ENCODE results near the gene SLC20A1. TPM values are rescaled to one million over a fixed set of nuclear protein-coding genes. Genes with fewer than 3 reads are reported as not detected.
"Not testable (repeated sequence)": the region's sequence is repeated elsewhere in the genome, so short reads cannot be mapped to it uniquely, and the experiment has no call there.

The SLC20A1 gene
- total RNA-seq, 2 donors from 2014 or later = 10.7 to 34.1 TPM

DNA sequence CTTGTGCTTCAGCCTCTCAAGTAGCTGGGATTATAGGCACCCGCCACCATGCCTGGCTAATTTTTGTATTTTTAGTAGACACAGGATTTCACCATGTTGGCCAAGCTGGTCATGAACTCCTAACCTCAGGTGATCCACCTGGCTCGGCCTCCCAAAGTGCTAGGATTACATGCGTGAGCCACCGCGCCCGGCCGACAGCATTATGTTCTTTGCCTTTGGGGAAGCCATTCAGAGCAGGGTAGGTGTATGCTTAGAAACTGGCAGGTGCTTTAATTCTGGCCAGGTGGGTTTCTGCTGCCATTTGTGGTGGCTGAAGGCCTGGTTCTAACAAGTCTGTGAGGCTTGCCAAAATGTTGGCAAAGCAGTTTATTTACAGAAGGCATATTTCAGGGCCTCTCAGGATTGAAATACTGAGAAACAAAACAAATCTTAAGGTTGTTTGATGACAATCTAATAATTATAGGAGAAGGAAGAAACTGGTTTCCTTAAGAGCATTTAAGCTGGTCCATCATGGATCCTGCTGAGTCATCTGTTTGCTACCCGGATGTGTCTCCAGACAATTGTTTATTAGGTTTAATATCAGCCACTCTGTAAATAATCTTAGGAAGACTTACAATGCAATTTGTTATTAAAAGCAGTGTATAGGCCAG lies 16.0 kb downstream of the SLC20A1 start:
- TF ChIP-seq POLR2AphosphoS5 (IDR thresholded peaks at IDR 0.05) (peak; percentile 78), POLR2A (IDR thresholded peaks at IDR 0.05) (no peak)
- TF ChIP-seq, protein P1, sequence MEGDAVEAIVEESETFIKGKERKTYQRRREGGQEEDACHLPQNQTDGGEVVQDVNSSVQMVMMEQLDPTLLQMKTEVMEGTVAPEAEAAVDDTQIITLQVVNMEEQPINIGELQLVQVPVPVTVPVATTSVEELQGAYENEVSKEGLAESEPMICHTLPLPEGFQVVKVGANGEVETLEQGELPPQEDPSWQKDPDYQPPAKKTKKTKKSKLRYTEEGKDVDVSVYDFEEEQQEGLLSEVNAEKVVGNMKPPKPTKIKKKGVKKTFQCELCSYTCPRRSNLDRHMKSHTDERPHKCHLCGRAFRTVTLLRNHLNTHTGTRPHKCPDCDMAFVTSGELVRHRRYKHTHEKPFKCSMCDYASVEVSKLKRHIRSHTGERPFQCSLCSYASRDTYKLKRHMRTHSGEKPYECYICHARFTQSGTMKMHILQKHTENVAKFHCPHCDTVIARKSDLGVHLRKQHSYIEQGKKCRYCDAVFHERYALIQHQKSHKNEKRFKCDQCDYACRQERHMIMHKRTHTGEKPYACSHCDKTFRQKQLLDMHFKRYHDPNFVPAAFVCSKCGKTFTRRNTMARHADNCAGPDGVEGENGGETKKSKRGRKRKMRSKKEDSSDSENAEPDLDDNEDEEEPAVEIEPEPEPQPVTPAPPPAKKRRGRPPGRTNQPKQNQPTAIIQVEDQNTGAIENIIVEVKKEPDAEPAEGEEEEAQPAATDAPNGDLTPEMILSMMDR (IDR thresholded peaks at IDR 0.05) = no peak
- Histone ChIP-seq H3K27ac (peak overlapping the region; percentile 47 to 57), H3K27me3 (replicated peaks; ENCODE audit: insufficient read depth) (no peaks in the 10 kb centered on the region), H3K9me3 (no peaks in the 10 kb centered on the region), H3K4me1 (replicated peaks) (no peaks in the 10 kb centered on the region), H3K4me3 (no peak overlapping the region), H3K36me3 (no peaks in the 10 kb centered on the region)
- 36% methylated on average over 8 of the region's 8 CpGs for WGBS
- intact Hi-C loops (cut with DNase I) = no loop called here
- peak; percentile 60 for DNase-seq (ENCODE audit: low spot score)

DNA sequence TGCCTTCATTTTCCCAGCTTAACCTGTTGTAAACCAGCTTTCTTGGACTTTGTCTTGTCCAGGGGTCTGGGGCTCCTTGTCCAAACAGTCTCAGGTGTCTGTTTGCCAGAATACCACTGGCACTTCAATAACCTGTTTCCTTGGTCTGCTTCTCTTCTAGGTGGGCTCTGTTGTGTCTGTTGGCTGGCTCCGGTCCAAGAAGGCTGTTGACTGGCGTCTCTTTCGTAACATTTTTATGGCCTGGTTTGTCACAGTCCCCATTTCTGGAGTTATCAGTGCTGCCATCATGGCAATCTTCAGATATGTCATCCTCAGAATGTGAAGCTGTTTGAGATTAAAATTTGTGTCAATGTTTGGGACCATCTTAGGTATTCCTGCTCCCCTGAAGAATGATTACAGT lies 17.0 kb downstream of the SLC20A1 start:
- H3K9me3 ChIP-seq = no peaks in the 10 kb centered on the region
- H3K27me3 ChIP-seq (replicated peaks; ENCODE audit: insufficient read depth) = no peaks in the 10 kb centered on the region
- WGBS = 39% methylated on average over 3 of the region's 3 CpGs
- H3K4me3 ChIP-seq = no peak overlapping the region
- no peaks in the 10 kb centered on the region for H3K4me1 ChIP-seq (replicated peaks)
- DNase-seq (ENCODE audit: low spot score) = peak; percentile 20
- no peaks in the 10 kb centered on the region for H3K36me3 ChIP-seq
- no peak for TF ChIP-seq POLR2A (IDR thresholded peaks at IDR 0.05)
- TF ChIP-seq, protein P1 (IDR thresholded peaks at IDR 0.05) = no peak
- TF ChIP-seq POLR2AphosphoS5 (IDR thresholded peaks at IDR 0.05) = no peak
- peak overlapping the region; percentile 47 to 57 for H3K27ac ChIP-seq
- intact Hi-C loops (cut with DNase I) = no loop called here

DNA sequence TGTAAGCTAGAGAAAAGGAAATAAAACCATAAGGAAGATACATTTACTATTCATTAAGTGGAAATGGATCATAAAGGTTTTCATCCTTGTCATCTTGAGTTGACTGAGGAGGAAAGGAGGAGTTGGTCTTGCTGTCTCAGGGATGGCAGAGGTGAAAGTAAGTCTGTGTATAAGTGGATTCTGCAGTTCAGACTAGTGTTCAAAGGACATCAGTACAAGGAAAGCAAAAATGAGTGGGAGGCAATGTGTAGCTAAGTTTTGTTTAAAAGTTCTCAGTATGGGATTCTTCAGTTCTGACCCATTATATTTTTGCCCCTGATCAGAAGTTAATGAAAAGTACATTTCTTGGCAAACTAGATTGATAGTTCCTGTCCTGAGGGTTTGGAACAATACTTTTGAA lies 18.9 kb downstream of the SLC20A1 start:
- H3K9me3 ChIP-seq = no peaks in the 10 kb centered on the region
- no peak overlapping the region for H3K4me3 ChIP-seq
- no peak for DNase-seq (ENCODE audit: low spot score)
- intact Hi-C loops (cut with DNase I) = no loop called here
- H3K36me3 ChIP-seq = no peaks in the 10 kb centered on the region
- no peaks in the 10 kb centered on the region for H3K4me1 ChIP-seq (replicated peaks)
- no peaks in the 10 kb centered on the region for H3K27me3 ChIP-seq (replicated peaks; ENCODE audit: insufficient read depth)
- H3K27ac ChIP-seq = no peak overlapping the region
- TF ChIP-seq POLR2A (IDR thresholded peaks at IDR 0.05) (no peak), POLR2AphosphoS5 (IDR thresholded peaks at IDR 0.05) (no peak)
- TF ChIP-seq, protein P1 (IDR thresholded peaks at IDR 0.05) = no peak

DNA sequence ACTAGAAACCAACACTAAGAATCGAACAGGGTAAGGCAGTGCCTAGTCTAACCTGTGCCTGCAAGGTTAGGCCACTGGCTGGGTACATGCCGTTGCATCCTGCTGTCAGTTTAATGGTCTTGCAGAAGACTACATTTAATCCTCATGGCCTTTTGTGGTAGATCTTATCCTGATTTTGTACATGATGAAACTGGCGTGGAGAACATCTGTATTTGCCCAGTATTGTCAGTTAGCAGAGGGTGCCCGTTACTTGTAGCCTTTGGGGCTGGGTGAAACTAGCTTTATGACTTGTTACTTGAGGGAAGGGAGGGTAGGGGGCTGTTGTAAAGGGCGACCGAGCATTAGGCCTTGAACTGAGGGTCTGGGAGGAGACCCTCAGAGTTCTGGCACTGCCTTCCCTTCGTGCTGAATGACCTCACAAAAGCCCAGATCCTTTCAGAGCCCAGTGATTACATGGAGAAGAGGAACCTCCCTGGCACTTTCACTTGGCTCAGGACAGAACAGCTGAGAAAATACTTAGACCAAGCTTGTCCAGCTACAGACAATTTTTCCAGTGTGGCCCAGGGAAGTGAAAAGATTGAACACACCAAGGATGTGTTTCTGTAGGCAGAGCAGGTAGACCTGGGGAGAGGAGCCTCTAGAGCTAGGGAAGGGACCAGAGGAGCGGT lies 19.5 kb downstream of the SLC20A1 start:
- Histone ChIP-seq H3K27ac (peak overlapping the region; percentile 32 to 36), H3K27me3 (replicated peaks; ENCODE audit: insufficient read depth) (no peaks in the 10 kb centered on the region), H3K36me3 (no peaks in the 10 kb centered on the region), H3K9me3 (no peaks in the 10 kb centered on the region), H3K4me1 (replicated peaks) (no peaks in the 10 kb centered on the region), H3K4me3 (no peak overlapping the region)
- DNase-seq (ENCODE audit: low spot score) = peak; percentile 33
- intact Hi-C loops (cut with DNase I) = no loop called here
- TF ChIP-seq, protein P1 (IDR thresholded peaks at IDR 0.05) = no peak
- TF ChIP-seq POLR2AphosphoS5 (IDR thresholded peaks at IDR 0.05) (peak; percentile 60), POLR2A (IDR thresholded peaks at IDR 0.05) (no peak)
- WGBS = 36% methylated on average over 8 of the region's 8 CpGs

DNA sequence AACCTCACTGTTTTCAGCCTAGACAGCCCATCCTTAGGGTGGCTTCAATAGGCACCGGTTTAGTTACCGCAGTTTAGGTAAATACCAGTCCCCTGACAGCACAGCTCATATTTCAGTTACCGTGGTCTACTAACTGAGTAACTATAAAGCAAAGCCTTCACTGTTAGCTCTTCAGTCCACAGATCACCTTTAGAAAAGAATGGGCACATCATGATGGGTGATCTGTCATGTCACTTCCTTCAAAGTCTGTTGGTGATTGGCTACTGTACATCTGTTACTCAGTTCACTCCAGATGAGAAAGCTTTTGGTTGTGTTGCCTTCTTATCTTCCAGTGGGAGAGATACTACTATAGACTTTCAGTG lies 21.0 kb downstream of the SLC20A1 start:
- no peaks in the 10 kb centered on the region for H3K27me3 ChIP-seq (replicated peaks; ENCODE audit: insufficient read depth)
- H3K4me1 ChIP-seq (replicated peaks) = no peaks in the 10 kb centered on the region
- no peak for DNase-seq (ENCODE audit: low spot score)
- H3K4me3 ChIP-seq = no peak overlapping the region
- H3K36me3 ChIP-seq = no peaks in the 10 kb centered on the region
- intact Hi-C loops (cut with DNase I) = no loop called here
- 57% methylated on average over 3 of the region's 3 CpGs for WGBS
- H3K9me3 ChIP-seq = no peaks in the 10 kb centered on the region
- TF ChIP-seq POLR2AphosphoS5 (IDR thresholded peaks at IDR 0.05) = no peak
- TF ChIP-seq, protein P1 (IDR thresholded peaks at IDR 0.05) = no peak
- TF ChIP-seq POLR2A (IDR thresholded peaks at IDR 0.05) = no peak
- no peak overlapping the region for H3K27ac ChIP-seq

DNA sequence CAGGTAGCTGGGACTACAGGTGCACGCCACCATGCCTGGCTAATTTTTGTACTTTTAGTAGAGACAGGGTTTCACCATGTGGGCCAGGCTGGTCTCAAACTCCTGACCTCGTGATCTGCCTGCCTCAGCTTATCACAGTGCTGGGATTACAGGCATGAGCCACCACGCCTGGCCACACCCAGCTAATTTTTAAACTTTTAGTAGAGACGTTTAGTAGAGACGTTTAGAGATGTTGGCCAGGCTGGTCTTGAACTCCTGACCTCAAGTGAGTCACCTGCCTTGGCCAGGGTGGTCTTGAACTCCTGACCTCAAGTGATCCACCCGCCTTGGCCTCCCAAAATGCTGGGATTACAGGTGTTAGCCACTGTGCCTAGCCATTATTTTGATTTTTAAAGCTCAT lies 21.8 kb downstream of the SLC20A1 start:
- H3K36me3 ChIP-seq; DNase-seq (ENCODE audit: low spot score); H3K4me3 ChIP-seq; H3K27me3 ChIP-seq (replicated peaks; ENCODE audit: insufficient read depth); H3K4me1 ChIP-seq (replicated peaks); intact Hi-C loops (cut with DNase I); H3K27ac ChIP-seq; H3K9me3 ChIP-seq: not testable (repeated sequence)
- WGBS = 90% methylated on average over 6 of the region's 6 CpGs

Measured in prostate gland (tissue), 2 donors.